Neural cell (in vitro differentiated cells): ENCODE data around the gene EFCAB12. TPM values are rescaled to one million over a fixed set of nuclear protein-coding genes. Genes with fewer than 3 reads are reported as not detected.

Source experiments
- H2AFZ ChIP-seq: fragments of 200-600, 300-800 bp; sonication (generic), shearing (Covaris generic); 2 replicates; pipeline ENCODE4 v1.6.0; 2014; ENCODE audit warnings: low read depth, mild to moderate bottlenecking, antibody characterized with exemption, low read length, moderate library complexity
- H3F3A ChIP-seq: fragments of 200-600 bp; shearing (Covaris generic); 2 replicates; pipeline ENCODE4 v1.6.1; 2016; ENCODE audit warnings: mild to moderate bottlenecking, moderate library complexity, mixed read lengths, antibody characterized with exemption, low read length; ENCODE audit not compliant: insufficient read depth, poor library complexity, severe bottlenecking
- H3K27ac ChIP-seq: fragments of 200-600, 300-800 bp; sonication (generic), shearing (Covaris generic); 2 replicates; pipeline ENCODE4 v1.5.1; 2014; ENCODE audit warnings: mild to moderate bottlenecking, low read length, moderate library complexity
- H3K27me3 ChIP-seq: fragments of 300-800, 200-600 bp; sonication (generic), shearing (Covaris generic); 2 replicates; pipeline ENCODE4 v1.6.0; 2014; ENCODE audit warnings: mild to moderate bottlenecking, low read depth, low read length, moderate library complexity; ENCODE audit not compliant: insufficient read depth
- H3K36me3 ChIP-seq: fragments of 300-800, 200-600 bp; sonication (generic), shearing (Covaris generic); 2 replicates; pipeline ENCODE4 v1.5.1; 2014; ENCODE audit warnings: mild to moderate bottlenecking, antibody characterized with exemption, low read length, moderate library complexity; ENCODE audit not compliant: insufficient read depth
- H3K4me2 ChIP-seq: fragments of 300-800, 200-600 bp; sonication (generic), shearing (Covaris generic); 2 replicates; pipeline ENCODE4 v1.6.0; 2014; ENCODE audit warnings: mild to moderate bottlenecking, low read length
- H3K4me3 ChIP-seq: fragments of 300-800, 200-600 bp; sonication (generic), shearing (Covaris generic); 2 replicates; pipeline ENCODE4 v1.5.1; 2014; ENCODE audit warnings: mild to moderate bottlenecking, low read length, moderate library complexity
- H3K79me2 ChIP-seq: fragments of 200-600 bp; shearing (Covaris generic); replicated peaks from 2 replicates; pipeline ENCODE4 v1.6.0; 2014; ENCODE audit warnings: mild to moderate bottlenecking, low read length, moderate library complexity; ENCODE audit not compliant: insufficient read depth
- H3K9ac ChIP-seq: fragments of 300-800, 200-600 bp; sonication (generic), shearing (Covaris generic); 2 replicates; pipeline ENCODE4 v1.6.1; 2016; ENCODE audit warnings: mild to moderate bottlenecking, low read length, mixed read lengths
- H3K9me2 ChIP-seq: fragments of 200-600 bp; shearing (Covaris generic); 2 replicates; pipeline ENCODE4 v1.6.1; 2016; ENCODE audit warnings: mild to moderate bottlenecking, low read length, mixed read lengths; ENCODE audit not compliant: insufficient read depth
- H3K9me3 ChIP-seq: fragments of 200-600, 300-800 bp; sonication (generic), shearing (Covaris generic); 2 replicates; pipeline ENCODE4 v1.6.1; 2016; ENCODE audit warnings: mild to moderate bottlenecking, mixed run types, low read length, moderate library complexity, mixed read lengths
- H4K20me1 ChIP-seq: fragments of 200-600 bp; shearing (Covaris generic); 2 replicates; pipeline ENCODE4 v1.6.1; 2016; ENCODE audit warnings: mild to moderate bottlenecking, mixed run types; ENCODE audit not compliant: insufficient read depth
- CTCF ChIP-seq: fragments of 450-650 bp; IDR thresholded peaks from 2 replicates; pipeline ENCODE4 v1.5.1; 2014; ENCODE audit warnings: antibody characterized with exemption, mild to moderate bottlenecking, moderate library complexity; ENCODE audit not compliant: poor library complexity, severe bottlenecking
- EP300 ChIP-seq: fragments of 450-650 bp; conservative IDR thresholded peaks from 2 replicates; pipeline ENCODE4 v1.6.1; 2014; ENCODE audit warnings: antibody characterized with exemption, mild to moderate bottlenecking, moderate library complexity; ENCODE audit not compliant: poor library complexity, severe bottlenecking
- EZH2 ChIP-seq: fragments of 200-600, 300-800 bp; shearing (Covaris generic), sonication (generic); IDR thresholded peaks from 2 replicates; pipeline ENCODE4 v1.6.1; 2014; ENCODE audit warnings: antibody characterized with exemption, low read length, borderline replicate concordance, mild to moderate bottlenecking; ENCODE audit not compliant: insufficient read depth, poor library complexity, severe bottlenecking
- MXI1 ChIP-seq: fragments of 450-650 bp; conservative IDR thresholded peaks from 2 replicates; pipeline ENCODE4 v1.6.1; 2014; ENCODE audit warnings: antibody characterized with exemption, mild to moderate bottlenecking; ENCODE audit not compliant: poor library complexity, severe bottlenecking
- POLR2AphosphoS5 ChIP-seq: IDR thresholded peaks from 2 replicates; pipeline ENCODE4 v1.6.1; 2012
- RAD21 ChIP-seq: fragments of 450-650 bp; conservative IDR thresholded peaks from 2 replicates; pipeline ENCODE4 v1.6.1; 2014; ENCODE audit warnings: antibody characterized with exemption, mild to moderate bottlenecking, moderate library complexity
- REST ChIP-seq: IDR thresholded peaks from 2 replicates; pipeline ENCODE4 v1.6.1; 2012; ENCODE audit warnings: borderline replicate concordance
- SMC3 ChIP-seq: fragments of 450-650 bp; conservative IDR thresholded peaks from 2 replicates; pipeline ENCODE4 v1.6.1; 2014; ENCODE audit warnings: antibody characterized with exemption, mild to moderate bottlenecking, moderate library complexity; ENCODE audit not compliant: poor library complexity
- TAF1 ChIP-seq: IDR thresholded peaks from 2 replicates; pipeline ENCODE4 v1.6.1; 2012; ENCODE audit warnings: low read depth
- polyA plus RNA-seq: library from polyadenylated mRNA; depleted of rRNA; stranded (reverse); fragments of >200 nt; gene quantifications from 2 replicates; pipeline ENCODE4 v1.2.3, GENCODE V29; 2014

Gene EFCAB12
- polyA plus RNA-seq, 1 donor from 2014 or later, result 0.32 TPM

GRCh38 chr3:129460572-129460971, 32.1 kb upstream of the EFCAB12 start:
- Histone ChIP-seq H3K36me3 (no peaks in the 10 kb centered on the region), H3K79me2 (no peaks in the 10 kb centered on the region), H3K4me2 (no peak overlapping the region), H3K4me3 (no peak overlapping the region), H2AFZ (no peak overlapping the region), H3K9ac (no peak overlapping the region), H4K20me1 (no peaks in the 10 kb centered on the region), H3F3A (no peaks in the 10 kb centered on the region), H3K9me2 (no peaks in the 10 kb centered on the region), H3K27me3 (no peaks in the 10 kb centered on the region), H3K27ac (no peak overlapping the region), H3K9me3 (no peaks in the 10 kb centered on the region)
- TF ChIP-seq RAD21, result no peak
- TF ChIP-seq CTCF, result no peak
- no peak for TF ChIP-seq EZH2
- no peak for TF ChIP-seq SMC3
- no peak for TF ChIP-seq TAF1
- no peak for TF ChIP-seq REST
- TF ChIP-seq POLR2AphosphoS5, result no peak
- no peak for TF ChIP-seq EP300
- no peak for TF ChIP-seq MXI1

GRCh38 chr3:129460155-129460554, 31.7 kb upstream of the EFCAB12 start:
- Histone ChIP-seq H3K36me3 (no peaks in the 10 kb centered on the region), H3K27me3 (no peaks in the 10 kb centered on the region), H3K79me2 (no peaks in the 10 kb centered on the region), H3K9me3 (no peaks in the 10 kb centered on the region), H3K4me3 (no peak overlapping the region), H3K27ac (no peak overlapping the region), H3K9me2 (no peaks in the 10 kb centered on the region), H3F3A (no peaks in the 10 kb centered on the region), H3K4me2 (no peak overlapping the region), H3K9ac (no peak overlapping the region), H4K20me1 (no peaks in the 10 kb centered on the region), H2AFZ (no peak overlapping the region)
- TF ChIP-seq TAF1, result no peak
- no peak for TF ChIP-seq REST
- no peak for TF ChIP-seq RAD21
- TF ChIP-seq EP300, result no peak
- no peak for TF ChIP-seq CTCF
- no peak for TF ChIP-seq POLR2AphosphoS5
- no peak for TF ChIP-seq SMC3
